CD4-positive, CD25-positive, alpha-beta regulatory T cell (primary cell): Measurements from ENCODE around the gene ITSN2. TPM values are rescaled to one million over a fixed set of nuclear protein-coding genes. Genes with fewer than 3 reads are reported as not detected.

Experiments used
- ATAC-seq, 2 donors: fragments of 150-1000 bp; cut with Tn5 transposase; one replicate each; pipeline ENCODE4 v1.10.0; 2021; ENCODE audit warnings: low read depth in 2 of 2, moderate number of reproducible peaks in 2 of 2, moderate library complexity in 1 of 2
- DNase-seq, 3 donors: peaks; one replicate each; pipeline versions ENCODE4 v3.0.0 to v3.0.0-alpha.2; 2012 to 2022; ENCODE audit warnings: mixed read lengths in 1 of 3
- H3K27ac ChIP-seq: one replicate; pipeline ENCODE4 v1.7.0; 2013; ENCODE audit warnings: mild to moderate bottlenecking, low read length; ENCODE audit not compliant: insufficient read depth, poor library complexity, severe bottlenecking
- H3K27me3 ChIP-seq: one replicate; pipeline ENCODE4 v1.7.0; 2013; ENCODE audit warnings: low read length; ENCODE audit not compliant: control insufficient read depth, insufficient read depth
- H3K36me3 ChIP-seq: one replicate; pipeline ENCODE4 v1.7.0; 2013; ENCODE audit warnings: mild to moderate bottlenecking, low read length, moderate library complexity; ENCODE audit not compliant: control insufficient read depth, insufficient read depth
- H3K4me1 ChIP-seq: 2 replicates; pipeline ENCODE4 v1.7.0; 2013; ENCODE audit warnings: mild to moderate bottlenecking, low read length; ENCODE audit not compliant: insufficient read depth, control insufficient read depth, poor library complexity, severe bottlenecking
- H3K4me3 ChIP-seq: one replicate; pipeline ENCODE4 v1.7.0; 2013; ENCODE audit warnings: low read depth, mild to moderate bottlenecking, low read length, moderate library complexity
- H3K9me3 ChIP-seq, 2 experiments: 1 replicate in 1 of 2; 2 replicates in 1 of 2; pipeline ENCODE4 v1.7.0; 2013; ENCODE audit warnings: low read length in 2 of 2, mild to moderate bottlenecking in 1 of 2, moderate library complexity in 1 of 2; ENCODE audit not compliant: control insufficient read depth in 2 of 2
- H3K27ac Mint-ChIP-seq, 3 donors: one replicate each; pipeline ENCODE4 v1.8.0; 2020 to 2022; ENCODE audit warnings: mild to moderate bottlenecking in 3 of 3, mixed read lengths in 3 of 3, moderate library complexity in 2 of 3
- H3K27me3 Mint-ChIP-seq: one replicate; pipeline ENCODE4 v1.8.0; 2022; ENCODE audit warnings: mild to moderate bottlenecking, mixed read lengths
- H3K36me3 Mint-ChIP-seq: one replicate; pipeline ENCODE4 v1.8.0; 2020; ENCODE audit warnings: mixed read lengths
- H3K4me1 Mint-ChIP-seq, 4 donors: one replicate each; pipeline ENCODE4 v1.8.0; 2020 to 2022; ENCODE audit warnings: mixed read lengths in 4 of 4, mild to moderate bottlenecking in 1 of 4
- H3K4me3 Mint-ChIP-seq, 4 donors: one replicate each; pipeline ENCODE4 v1.8.0; 2020 to 2022; ENCODE audit warnings: mild to moderate bottlenecking in 4 of 4, mixed read lengths in 4 of 4, moderate library complexity in 3 of 4
- H3K9me3 Mint-ChIP-seq, 7 donors: one replicate each; pipeline ENCODE4 v1.8.0; 2020 to 2022; ENCODE audit warnings: mixed read lengths in 7 of 7, mild to moderate bottlenecking in 3 of 7, moderate library complexity in 2 of 7
- polyA plus RNA-seq, 4 donors: library from polyadenylated mRNA; unstranded; fragments of 300-500 nt; fragmentation: Illumina TruSeq; gene quantifications; one replicate each; pipeline ENCODE4 v1.2.3, GENCODE V29; 2021
- total RNA-seq: library from RNA; stranded (reverse); gene quantifications from one replicate; pipeline ENCODE4 v1.2.3, GENCODE V29; 2022

The ITSN2 gene
- total and polyA plus RNA-seq, 5 donors from 2014 or later = 54.0 to 115 (median 58.9) TPM

- Histone ChIP-seq H3K27ac (no peak overlapping the region), H3K9me3 (peaks cover 0 to under 1% of the 10 kb centered on the region in 2 experiments), H3K4me3 (no peak overlapping the region), H3K36me3 (no peaks in the 10 kb centered on the region), H3K27me3 (no peaks in the 10 kb centered on the region), H3K4me1 (no peaks in the 10 kb centered on the region)
- H3K36me3 Mint-ChIP-seq = peaks cover 17% of the 10 kb centered on the region
- H3K9me3 Mint-ChIP-seq = peaks cover 0 to 8% (median 5%) of the 10 kb centered on the region in 7 donors
- no peak for DNase-seq
- ATAC-seq = no peak
- H3K4me3 Mint-ChIP-seq = no peak overlapping the region
- H3K27ac Mint-ChIP-seq = no peak overlapping the region
- no peaks in the 10 kb centered on the region for H3K4me1 Mint-ChIP-seq
- H3K27me3 Mint-ChIP-seq = no peaks in the 10 kb centered on the region
Measured at GRCh38 chr2:24153478-24153877, 206.9 kb downstream of the ITSN2 start.

Other genes with a start within 250 kb of the ITSN2 start
- gene PFN4, start 237.2 kb downstream of the ITSN2 start, total RNA-seq = not detected
- not detected for gene PFN4, start 237.2 kb downstream of the ITSN2 start, polyA plus RNA-seq
- gene FAM228B, start 237.1 kb downstream of the ITSN2 start, total RNA-seq = 11.6 TPM
- 1 to 10 TPM; 3.5 to 4.8 (median 4.1) TPM for gene FAM228B, start 237.1 kb downstream of the ITSN2 start, polyA plus RNA-seq
- gene FAM228A, start 185.5 kb downstream of the ITSN2 start, total RNA-seq = not detected
- not detected for gene FAM228A, start 185.5 kb downstream of the ITSN2 start, polyA plus RNA-seq
- gene NCOA1, start 130.7 kb upstream of the ITSN2 start, total RNA-seq = 53.6 TPM
- 10 to 100 TPM in 3 of 4 donors, 1 to 10 TPM in 1; 9.0 to 20.9 (median 12.7) TPM for gene NCOA1, start 130.7 kb upstream of the ITSN2 start, polyA plus RNA-seq